Neural cell (in vitro differentiated cells): ENCODE measurements around the gene SUGCT.

ENCODE experiments used
- EP300 ChIP-seq: fragments of 450-650 bp; conservative IDR thresholded peaks from 2 replicates; pipeline ENCODE4 v1.6.1; 2014; ENCODE audit warnings: antibody characterized with exemption, mild to moderate bottlenecking, moderate library complexity; ENCODE audit not compliant: poor library complexity, severe bottlenecking
- EZH2 ChIP-seq: fragments of 200-600, 300-800 bp; shearing (Covaris generic), sonication (generic); IDR thresholded peaks from 2 replicates; pipeline ENCODE4 v1.6.1; 2014; ENCODE audit warnings: antibody characterized with exemption, low read length, borderline replicate concordance, mild to moderate bottlenecking; ENCODE audit not compliant: insufficient read depth, poor library complexity, severe bottlenecking
- POLR2AphosphoS5 ChIP-seq: IDR thresholded peaks from 2 replicates; pipeline ENCODE4 v1.6.1; 2012
- RAD21 ChIP-seq: fragments of 450-650 bp; conservative IDR thresholded peaks from 2 replicates; pipeline ENCODE4 v1.6.1; 2014; ENCODE audit warnings: antibody characterized with exemption, mild to moderate bottlenecking, moderate library complexity
- SMC3 ChIP-seq: fragments of 450-650 bp; conservative IDR thresholded peaks from 2 replicates; pipeline ENCODE4 v1.6.1; 2014; ENCODE audit warnings: antibody characterized with exemption, mild to moderate bottlenecking, moderate library complexity; ENCODE audit not compliant: poor library complexity
- TF ChIP-seq, protein P1 (sequence below): fragments of 450-650 bp; IDR thresholded peaks from 2 replicates; pipeline ENCODE4 v1.5.1; 2014; ENCODE audit warnings: antibody characterized with exemption, mild to moderate bottlenecking, moderate library complexity; ENCODE audit not compliant: poor library complexity, severe bottlenecking

DNA sequence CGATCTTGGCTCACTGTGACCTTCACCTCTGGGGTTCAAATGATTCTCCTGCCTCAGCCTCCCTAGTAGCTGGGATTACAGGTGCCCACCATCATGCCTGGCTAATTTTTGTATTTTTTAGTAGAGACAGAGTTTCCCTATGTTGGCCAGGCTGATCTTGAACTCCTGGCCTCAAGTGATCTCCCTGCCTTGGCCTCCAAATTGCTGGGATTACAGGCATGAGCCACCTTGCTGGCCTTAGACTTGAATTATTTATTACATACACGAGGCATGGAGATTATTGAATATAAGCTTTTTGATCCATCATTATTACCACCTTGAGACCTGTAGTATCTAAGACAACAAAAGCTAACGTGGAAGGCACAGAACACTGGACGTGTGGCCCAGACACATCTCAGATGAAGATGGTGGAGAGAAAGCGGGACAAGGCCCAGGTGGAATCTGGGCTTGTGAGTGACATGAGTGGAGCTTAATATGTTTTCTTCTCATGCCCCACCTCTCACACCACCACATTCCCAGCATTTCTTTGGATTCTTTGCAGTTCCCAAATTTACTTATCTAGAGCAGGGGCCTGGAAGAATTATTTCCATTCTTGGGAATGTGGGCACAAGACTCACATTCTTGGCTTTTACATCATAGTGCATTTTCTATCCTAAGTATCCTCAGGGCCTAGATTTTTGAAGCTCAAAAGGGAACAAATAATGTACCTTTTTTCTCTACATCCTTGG, 76.6 kb downstream of the SUGCT start:
- TF ChIP-seq, protein P1, sequence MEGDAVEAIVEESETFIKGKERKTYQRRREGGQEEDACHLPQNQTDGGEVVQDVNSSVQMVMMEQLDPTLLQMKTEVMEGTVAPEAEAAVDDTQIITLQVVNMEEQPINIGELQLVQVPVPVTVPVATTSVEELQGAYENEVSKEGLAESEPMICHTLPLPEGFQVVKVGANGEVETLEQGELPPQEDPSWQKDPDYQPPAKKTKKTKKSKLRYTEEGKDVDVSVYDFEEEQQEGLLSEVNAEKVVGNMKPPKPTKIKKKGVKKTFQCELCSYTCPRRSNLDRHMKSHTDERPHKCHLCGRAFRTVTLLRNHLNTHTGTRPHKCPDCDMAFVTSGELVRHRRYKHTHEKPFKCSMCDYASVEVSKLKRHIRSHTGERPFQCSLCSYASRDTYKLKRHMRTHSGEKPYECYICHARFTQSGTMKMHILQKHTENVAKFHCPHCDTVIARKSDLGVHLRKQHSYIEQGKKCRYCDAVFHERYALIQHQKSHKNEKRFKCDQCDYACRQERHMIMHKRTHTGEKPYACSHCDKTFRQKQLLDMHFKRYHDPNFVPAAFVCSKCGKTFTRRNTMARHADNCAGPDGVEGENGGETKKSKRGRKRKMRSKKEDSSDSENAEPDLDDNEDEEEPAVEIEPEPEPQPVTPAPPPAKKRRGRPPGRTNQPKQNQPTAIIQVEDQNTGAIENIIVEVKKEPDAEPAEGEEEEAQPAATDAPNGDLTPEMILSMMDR = no peak
- no peak for TF ChIP-seq SMC3
- no peak for TF ChIP-seq EP300
- no peak for TF ChIP-seq EZH2
- TF ChIP-seq POLR2AphosphoS5 = no peak
- no peak for TF ChIP-seq RAD21
